ENCODE measurements around the gene MAP7.

DNA sequence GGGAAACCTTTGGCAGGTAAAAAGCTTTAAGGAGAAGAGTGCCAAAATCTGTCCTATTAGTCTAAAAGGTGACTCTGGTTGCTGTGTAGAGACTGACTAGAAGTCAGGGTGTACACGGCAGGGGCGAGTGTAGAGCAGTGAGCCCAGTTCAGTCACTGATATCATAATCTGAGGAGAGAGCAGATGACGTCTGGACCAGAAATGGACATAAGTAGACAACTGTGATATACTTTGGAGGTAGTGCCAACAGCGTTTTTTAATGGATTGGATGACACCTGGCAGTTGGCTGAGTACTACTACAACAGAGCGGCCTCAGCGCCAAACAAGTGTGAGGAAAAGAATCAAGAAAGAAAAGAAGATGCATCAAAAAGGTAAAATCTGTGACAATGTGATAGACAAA is 76.0 kb downstream of the MAP7 start:
- TF ChIP-seq, protein P1, sequence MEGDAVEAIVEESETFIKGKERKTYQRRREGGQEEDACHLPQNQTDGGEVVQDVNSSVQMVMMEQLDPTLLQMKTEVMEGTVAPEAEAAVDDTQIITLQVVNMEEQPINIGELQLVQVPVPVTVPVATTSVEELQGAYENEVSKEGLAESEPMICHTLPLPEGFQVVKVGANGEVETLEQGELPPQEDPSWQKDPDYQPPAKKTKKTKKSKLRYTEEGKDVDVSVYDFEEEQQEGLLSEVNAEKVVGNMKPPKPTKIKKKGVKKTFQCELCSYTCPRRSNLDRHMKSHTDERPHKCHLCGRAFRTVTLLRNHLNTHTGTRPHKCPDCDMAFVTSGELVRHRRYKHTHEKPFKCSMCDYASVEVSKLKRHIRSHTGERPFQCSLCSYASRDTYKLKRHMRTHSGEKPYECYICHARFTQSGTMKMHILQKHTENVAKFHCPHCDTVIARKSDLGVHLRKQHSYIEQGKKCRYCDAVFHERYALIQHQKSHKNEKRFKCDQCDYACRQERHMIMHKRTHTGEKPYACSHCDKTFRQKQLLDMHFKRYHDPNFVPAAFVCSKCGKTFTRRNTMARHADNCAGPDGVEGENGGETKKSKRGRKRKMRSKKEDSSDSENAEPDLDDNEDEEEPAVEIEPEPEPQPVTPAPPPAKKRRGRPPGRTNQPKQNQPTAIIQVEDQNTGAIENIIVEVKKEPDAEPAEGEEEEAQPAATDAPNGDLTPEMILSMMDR (IDR thresholded peaks at IDR 0.05; ENCODE audit: low read length) = no peak
- no peak for TF ChIP-seq EZH2 (optimal IDR thresholded peaks at IDR 0.05; ENCODE audit: low read depth, low read length)

Measured in MM.1S (cell line).